HG03097 (cell line): ENCODE data around the gene ACTL8.

Experiments used
- ATAC-seq: cut with Tn5 transposase; IDR thresholded peaks from one replicate; pipeline ENCODE4 v1.9.1; 2021; ENCODE audit not compliant: unreplicated experiment, low FRiP score

ACTL8 gene

DNA sequence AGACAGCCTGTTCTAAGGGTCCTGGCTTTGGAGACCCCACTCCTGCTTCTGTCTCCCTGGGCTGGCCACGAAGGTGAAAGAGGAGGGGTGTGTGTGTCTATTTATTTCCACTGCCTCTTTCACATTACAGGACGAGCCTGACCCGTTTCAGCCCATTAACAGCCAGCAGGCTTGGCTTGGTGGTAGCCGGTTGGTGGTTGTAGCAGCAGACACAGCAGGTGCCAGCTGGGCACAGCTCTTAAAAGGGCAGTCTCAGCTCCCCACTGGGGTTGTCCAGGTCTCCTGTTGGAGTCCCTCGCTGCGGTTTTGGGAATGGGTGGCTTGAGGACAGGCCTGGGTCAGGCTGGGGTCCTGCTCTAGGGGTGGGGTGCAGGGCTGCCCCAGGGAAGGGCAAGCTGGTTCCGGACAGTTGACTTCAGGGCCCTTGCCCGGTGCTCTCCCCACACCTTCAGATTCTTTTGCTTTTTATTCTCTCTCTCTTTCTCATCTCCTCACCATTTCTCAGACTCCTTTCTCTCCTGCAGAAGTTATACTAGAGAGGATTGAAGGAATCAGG is 84.6 kb downstream of the ACTL8 start:
- ATAC-seq, result no peak

DNA sequence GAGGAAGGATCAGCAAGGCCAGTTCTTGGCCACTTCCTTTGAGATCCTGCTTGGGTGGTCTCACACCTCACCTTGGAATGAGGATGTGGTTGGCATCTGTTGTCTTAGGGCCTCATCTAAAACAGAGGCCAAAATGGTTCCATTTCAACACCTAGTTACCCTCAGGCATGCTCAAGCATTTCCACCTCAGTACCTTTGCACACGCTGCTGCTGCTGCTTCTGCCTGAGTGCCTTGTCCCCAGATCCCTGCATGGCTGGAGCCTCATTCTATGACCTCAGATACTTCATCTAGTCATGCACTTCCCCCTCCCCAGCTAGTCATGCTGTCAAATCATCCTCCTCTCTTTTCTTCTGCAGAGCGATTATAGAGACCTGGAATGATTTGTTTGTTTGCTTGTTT is 86.8 kb downstream of the ACTL8 start:
- ATAC-seq, result no peak

GRCh38 chr1:17842686-17843085 is 87.6 kb downstream of the ACTL8 start:
- no peak for ATAC-seq

DNA sequence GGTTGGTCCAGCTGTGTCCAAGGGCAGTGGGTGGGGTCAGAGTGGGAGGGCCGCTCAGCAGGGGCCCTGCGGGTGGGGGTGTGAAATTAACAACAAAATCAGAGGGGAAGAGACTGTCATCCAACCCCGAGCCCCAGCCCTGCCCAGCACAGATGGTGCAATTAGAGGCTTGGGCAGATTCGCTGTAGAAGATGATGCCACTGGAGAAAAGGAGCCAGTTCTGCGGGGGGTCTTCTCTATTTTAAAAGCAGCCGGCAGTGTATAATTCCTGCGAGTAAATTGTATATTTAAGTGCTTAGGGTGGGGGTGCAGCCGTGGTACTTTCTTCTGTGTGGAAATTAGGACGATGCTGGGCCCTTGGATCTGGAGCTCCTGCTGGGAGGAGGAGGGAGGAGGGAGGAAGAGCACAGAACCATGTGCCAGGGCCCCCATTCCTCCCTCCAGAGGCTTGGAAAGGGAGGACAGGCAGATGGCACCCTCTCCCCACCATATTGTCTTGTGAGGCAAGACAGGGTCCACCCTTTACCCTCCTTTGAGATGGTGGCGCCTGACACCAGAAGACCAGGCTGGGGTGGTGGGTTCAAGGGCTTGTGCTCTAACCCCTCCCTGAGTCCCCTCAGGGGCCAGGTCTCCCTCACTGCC is 89.2 kb downstream of the ACTL8 start:
- no peak for ATAC-seq

DNA sequence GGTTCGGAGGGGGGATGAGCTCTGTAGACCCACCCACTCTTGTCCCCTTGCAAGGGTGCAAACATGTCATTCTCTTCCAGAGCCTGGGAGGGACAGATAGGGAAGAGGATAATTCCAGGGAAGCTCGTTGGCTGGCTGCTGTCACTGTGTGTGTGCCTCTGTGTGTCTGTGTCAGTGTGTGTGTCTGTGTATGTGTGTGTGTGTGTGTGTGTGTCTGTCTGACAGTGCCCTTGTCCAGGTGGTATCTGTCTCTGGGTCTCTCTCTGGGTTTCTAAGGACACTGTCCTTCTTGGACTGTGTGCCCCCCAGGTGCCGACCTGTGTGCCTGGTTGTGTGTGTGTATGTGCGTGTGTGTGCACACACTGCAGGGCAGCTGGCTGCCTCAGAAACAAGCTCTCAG is 90.5 kb downstream of the ACTL8 start:
- ATAC-seq, result no peak

DNA sequence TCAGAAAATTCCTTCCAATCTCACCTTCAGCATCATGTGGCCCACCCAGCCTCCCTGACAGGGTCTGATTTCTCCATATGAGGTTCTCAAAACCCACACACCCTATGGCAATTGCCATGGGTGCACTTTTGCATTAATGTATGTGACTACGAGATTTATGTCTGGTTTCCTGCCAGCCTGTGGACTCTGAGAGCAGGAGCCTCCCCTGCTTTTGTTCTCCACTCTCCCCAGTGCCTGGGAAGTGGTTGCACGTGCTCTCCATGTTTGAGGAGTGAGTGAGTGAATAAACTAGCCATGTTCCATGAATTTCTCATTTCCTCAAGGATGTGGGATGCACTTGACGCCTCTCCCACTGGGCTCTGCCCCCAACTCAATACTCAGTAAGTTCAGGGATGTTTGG is 91.2 kb downstream of the ACTL8 start:
- no peak for ATAC-seq

DNA sequence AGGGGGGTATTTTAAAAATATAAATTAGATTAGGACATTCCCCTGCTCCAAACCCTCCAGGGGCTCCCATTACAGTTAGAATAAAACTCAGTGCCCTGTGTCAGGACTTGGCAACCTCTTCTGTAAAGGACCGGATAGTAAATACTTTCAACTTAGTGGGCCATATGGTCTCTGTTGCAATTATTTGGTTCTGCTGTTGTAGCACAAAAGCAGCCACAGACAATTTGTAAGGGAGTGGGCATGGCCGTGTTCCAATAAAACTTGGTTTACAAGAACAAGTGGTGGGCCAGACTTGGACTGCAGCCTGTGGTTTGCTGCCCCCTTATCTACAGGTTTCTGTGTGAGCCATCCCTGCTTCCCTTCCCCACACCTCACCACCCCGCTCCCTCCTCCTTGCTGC is 92.0 kb downstream of the ACTL8 start:
- ATAC-seq, result no peak

DNA sequence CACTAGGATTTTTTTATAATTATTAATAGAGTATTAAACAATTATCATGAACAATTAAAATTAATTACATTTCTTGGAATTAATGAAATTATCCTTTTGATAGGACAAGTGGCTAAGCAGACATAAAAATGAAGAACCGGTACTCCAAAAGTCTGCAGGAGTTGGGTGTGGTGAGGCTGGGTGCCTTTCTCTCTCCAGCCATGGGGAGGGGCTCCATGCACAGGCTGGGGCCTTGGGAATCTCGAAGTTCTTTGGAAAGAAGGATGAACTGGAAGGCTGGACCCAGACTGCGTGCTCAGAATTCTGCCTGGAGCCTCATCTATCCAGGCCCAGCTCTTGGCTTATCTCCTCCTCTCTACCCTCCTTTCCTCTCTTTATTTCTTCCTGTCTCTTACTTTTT is 94.1 kb downstream of the ACTL8 start:
- no peak for ATAC-seq

DNA sequence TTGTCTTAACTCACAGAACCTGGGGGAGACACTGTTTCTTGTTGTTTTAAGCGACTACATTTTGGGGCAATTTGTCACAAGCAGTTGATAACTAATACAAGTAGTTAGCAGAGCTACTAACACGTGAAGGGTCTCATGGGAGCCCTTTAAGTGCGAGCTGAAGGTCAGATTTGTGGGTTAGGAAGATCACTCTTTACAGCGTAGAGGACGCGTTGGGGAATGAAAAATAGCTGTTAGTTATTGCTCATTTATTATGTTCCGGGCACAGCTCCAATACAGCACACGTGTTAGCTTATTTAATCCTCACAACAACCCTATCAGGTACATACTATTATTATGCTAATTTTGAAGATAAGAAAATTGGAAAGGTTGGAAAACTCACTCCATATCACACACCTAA is 95.9 kb downstream of the ACTL8 start:
- ATAC-seq, result no peak

GRCh38 chr1:17852383-17852782 is 97.2 kb downstream of the ACTL8 start:
- no peak for ATAC-seq

DNA sequence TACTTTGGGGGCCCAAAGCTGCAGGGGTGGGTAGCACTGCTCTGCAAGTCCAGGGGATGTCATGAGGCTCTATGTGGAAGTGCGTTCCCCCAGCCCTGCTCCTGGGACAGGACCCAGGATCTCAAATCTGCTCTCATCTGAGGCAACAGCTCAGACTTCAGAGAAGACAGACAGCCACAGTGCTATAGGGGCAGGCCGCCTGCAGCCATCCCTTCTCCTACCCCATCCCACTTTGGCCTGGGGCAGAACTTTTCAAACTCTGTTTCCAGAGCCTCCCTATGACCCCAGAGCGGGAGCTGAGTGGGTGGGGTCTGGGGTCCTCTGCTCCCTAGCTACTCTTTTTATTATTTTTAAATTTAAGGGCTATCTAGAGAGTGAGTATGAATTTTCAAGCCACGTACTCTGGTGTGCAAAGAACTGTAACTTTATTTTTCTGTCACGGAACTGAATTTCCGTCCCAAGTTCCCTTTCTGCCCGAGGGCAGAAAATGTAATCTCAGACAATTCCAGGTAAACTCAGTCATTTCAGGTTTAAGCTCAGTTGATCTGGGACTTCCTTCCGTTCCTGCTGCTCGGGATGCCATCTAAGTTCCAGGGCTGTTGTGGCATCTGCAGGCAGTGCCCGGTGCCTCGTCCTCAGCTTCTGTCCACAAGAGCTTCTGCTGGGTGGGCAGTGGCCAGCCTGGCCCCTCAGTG is 98.3 kb downstream of the ACTL8 start:
- no peak for ATAC-seq

DNA sequence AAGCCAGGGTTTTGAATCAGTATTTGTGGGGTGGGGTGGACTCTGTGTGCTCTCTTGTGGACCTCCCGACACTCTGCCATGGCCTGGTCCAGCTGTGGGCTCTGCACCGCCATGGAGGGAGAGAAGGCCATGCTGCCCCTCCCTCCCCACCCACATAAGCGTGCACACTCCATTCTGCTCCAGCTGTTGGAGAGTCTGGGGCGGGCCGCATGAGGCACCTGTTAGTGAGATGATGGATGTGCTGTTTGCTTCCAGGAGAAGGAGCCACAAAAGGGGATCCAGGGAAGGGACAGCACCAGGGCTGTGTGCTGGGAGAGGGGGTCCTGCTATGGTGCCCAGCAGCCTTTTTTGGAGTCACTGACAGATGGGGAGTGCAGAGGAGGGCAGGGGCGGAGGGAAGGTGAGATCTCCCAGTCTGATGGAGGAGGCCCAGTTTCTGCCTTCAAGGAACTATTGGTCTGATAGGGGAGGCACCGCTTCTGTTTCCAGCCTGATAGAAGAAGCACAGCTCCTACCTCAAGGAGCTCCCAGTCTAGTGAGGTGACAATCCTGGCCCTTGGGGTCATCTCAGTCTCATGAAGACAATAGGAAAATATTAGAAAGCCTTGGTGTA is 101.5 kb downstream of the ACTL8 start:
- ATAC-seq, result no peak

- no peak for ATAC-seq
Measured at GRCh38 chr1:17857109-17857499, 102.0 kb downstream of the ACTL8 start.

GRCh38 chr1:17857996-17858395 is 102.9 kb downstream of the ACTL8 start:
- ATAC-seq, result no peak

- no peak for ATAC-seq
Measured at GRCh38 chr1:17860812-17861211, 105.7 kb downstream of the ACTL8 start.

- ATAC-seq, result no peak
Measured at GRCh38 chr1:17861685-17862084, 106.6 kb downstream of the ACTL8 start.

DNA sequence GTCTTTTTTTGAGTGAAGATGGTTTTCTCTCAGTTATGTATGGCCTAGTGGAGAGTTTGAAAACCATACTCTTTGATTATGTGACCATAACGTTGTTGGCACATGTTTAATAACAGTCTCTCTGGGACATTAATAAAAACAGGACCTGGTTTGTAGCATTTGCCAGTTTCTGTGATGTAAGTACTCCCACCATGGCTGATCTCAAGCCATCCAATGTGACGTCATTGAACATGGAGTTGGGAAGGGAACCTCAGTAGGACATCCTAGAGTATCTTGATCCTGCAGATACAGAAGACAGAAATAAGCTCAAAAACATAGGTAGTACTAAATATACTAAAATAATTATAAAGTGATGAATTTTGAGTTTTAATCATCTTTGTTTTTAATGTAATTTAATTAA is 107.0 kb downstream of the ACTL8 start:
- no peak for ATAC-seq

DNA sequence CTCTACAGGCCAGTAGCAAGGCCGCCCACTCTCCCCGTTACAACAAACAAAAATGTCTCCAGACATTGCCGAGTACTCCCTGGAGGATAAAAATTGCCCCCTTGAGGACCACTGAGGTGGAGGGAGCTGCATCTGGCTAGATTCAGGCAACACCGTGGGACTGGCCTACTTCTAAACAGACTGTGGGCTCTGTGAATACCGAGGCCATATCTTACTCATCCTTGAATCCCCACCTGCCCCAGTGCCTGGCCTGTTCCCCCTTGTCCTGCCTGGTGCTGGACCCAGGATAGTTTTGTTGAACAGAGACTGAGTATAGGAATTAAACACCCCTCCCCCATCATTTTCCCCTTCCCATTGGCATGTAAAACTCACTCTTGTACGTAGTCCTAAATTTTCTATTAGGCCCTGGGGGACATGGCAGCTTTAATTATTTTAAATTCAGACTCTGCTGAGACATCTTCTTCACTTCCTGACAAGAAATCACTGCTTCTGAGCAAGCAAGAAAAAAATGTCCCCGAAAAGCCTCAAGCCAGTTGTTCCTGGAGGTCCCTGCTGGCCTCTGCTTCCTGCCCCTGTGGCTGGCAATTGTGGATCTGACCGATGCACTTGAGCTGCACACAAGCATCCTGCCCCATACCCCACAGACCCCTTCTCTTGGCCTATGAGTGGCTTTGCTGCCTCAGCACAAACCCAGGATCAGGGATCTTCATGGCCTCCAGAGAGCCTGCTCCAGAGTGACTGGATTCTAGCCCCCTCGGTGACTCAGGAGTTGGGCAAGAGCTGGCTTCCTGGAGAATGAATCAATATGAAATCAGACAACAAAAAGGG is 111.0 kb downstream of the ACTL8 start:
- ATAC-seq, result no peak

DNA sequence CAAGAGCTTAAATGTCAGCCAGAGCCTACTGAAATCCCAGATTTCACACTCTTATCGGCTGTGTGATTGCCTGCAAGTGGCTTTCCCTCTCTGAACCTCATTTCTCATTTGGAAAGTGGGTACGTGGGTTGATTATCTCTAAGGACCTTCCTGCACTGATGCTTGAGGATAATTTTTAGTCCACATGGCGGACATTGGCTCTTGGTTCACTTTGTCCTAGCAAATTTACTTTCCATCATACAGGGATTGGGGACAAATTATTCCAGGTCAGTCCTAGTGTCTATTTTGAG is 111.6 kb downstream of the ACTL8 start:
- ATAC-seq, result no peak

GRCh38 chr1:17867470-17867869 is 112.3 kb downstream of the ACTL8 start:
- no peak for ATAC-seq

GRCh38 chr1:17869815-17870214 is 114.7 kb downstream of the ACTL8 start:
- no peak for ATAC-seq
